ENCODE measurements around the gene SMARCA1.

DNA sequence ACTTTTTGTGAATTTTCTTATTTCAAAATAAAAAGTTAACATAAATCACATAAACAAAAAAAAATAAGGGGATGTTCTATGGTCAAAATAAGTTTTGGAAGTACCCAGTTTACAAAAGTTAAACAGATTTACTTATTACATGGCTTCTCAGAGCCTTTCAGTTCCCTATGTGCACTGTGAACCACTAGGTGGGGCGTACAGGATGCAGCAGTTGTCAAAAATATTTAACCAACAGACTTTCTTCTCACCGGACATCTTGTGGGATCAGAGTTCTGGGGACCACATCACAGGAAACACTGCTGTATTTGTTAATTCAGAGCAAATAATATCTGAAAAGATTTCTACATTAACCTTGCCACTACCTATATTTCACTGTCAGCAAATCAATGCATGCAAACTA lies 74.1 kb downstream of the SMARCA1 start:
- TF ChIP-seq CTCF (conservative IDR thresholded peaks at IDR 0.05) (0 out of 2 replicates have a peak, but pooled peaks have one; percentile 30), EZH2 (IDR thresholded peaks at IDR 0.05; ENCODE audit: low read depth) (no peak)
